Measurements from ENCODE around the gene TEKT5. TPM values are rescaled to one million over a fixed set of nuclear protein-coding genes. Genes with fewer than 3 reads are reported as not detected.

TEKT5 gene
- total and polyA plus RNA-seq, 4 donors: 0.13 to 0.92 TPM; not detected in 2

DNA sequence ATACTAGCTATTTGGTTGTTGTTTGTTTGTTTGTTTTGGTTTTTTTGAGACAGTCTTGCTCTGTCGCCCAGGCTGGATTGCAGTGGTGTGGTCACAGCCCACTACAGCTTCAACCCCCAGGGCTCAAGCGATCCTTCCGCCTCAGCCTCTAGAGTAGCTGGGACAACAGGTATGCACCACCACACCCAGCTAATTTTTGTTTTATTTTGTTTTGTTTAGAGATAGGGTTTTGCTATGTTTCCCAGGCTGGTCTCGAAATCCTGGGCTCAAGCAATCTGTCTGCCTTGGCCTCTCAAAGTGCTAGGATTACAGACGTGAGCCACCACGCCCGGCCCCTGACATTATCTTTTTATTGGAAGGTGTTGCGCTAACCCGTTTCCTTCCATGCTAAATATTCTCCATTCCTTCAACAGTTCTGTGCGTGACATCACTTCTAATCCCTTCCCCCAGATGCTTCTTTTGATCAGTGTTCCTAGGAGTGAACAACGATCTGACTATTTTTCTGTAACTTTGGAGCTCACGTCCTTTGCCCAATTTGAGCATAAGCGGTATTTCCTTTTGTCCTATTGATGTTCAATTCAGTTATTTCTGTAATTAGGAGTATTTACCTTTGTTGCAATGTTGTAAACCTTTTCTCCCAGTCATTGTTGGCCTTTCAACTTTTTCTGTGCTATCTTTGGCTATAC lies 84.1 kb downstream of the TEKT5 start:
- Histone ChIP-seq H3K9ac (ENCODE audit: low read depth in 1 of 2, low read length in 2 of 2) (no peak overlapping the region), H3K9me3 (ENCODE audit: control insufficient read depth in 4 of 4, low read length in 3 of 4) (no peaks in the 10 kb centered on the region), H3K4me1 (ENCODE audit: control insufficient read depth in 4 of 4, insufficient read depth in 4 of 4, low read length in 3 of 4) (no peaks in the 10 kb centered on the region), H3K36me3 (ENCODE audit: control insufficient read depth in 4 of 4, insufficient read depth in 3 of 4, low read depth in 1 of 4, low read length in 3 of 4) (no peaks in the 10 kb centered on the region), H3K27ac (ENCODE audit: low read depth in 1 of 2, low read length in 2 of 2) (peak overlapping the region in 1 of 2 donors; percentile 31), H3K4me3 (ENCODE audit: low read depth in 1 of 3, low read length in 3 of 3) (no peak overlapping the region), H3K27me3 (ENCODE audit: control insufficient read depth in 4 of 4, insufficient read depth in 4 of 4, low read length in 3 of 4) (no peaks in the 10 kb centered on the region)
- TF ChIP-seq NR2F2 (IDR thresholded peaks at IDR 0.05): no peak
- TF ChIP-seq HNF4A (conservative IDR thresholded peaks at IDR 0.05): peak in 1 of 2 donors; percentile 79
- no peak for TF ChIP-seq EGR1 (IDR thresholded peaks at IDR 0.05; ENCODE audit: low read depth in 2 of 2)
- TF ChIP-seq JUND (IDR thresholded peaks at IDR 0.05): no peak
- TF ChIP-seq YY1 (IDR thresholded peaks at IDR 0.05): no peak
- TF ChIP-seq, protein P1, sequence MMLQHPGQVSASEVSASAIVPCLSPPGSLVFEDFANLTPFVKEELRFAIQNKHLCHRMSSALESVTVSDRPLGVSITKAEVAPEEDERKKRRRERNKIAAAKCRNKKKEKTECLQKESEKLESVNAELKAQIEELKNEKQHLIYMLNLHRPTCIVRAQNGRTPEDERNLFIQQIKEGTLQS (IDR thresholded peaks at IDR 0.05): peak; percentile 39
- TF ChIP-seq FOXA2 (IDR thresholded peaks at IDR 0.05): peak; percentile 60
- no peak for TF ChIP-seq HNF4G (IDR thresholded peaks at IDR 0.05)
- TF ChIP-seq, protein P2, sequence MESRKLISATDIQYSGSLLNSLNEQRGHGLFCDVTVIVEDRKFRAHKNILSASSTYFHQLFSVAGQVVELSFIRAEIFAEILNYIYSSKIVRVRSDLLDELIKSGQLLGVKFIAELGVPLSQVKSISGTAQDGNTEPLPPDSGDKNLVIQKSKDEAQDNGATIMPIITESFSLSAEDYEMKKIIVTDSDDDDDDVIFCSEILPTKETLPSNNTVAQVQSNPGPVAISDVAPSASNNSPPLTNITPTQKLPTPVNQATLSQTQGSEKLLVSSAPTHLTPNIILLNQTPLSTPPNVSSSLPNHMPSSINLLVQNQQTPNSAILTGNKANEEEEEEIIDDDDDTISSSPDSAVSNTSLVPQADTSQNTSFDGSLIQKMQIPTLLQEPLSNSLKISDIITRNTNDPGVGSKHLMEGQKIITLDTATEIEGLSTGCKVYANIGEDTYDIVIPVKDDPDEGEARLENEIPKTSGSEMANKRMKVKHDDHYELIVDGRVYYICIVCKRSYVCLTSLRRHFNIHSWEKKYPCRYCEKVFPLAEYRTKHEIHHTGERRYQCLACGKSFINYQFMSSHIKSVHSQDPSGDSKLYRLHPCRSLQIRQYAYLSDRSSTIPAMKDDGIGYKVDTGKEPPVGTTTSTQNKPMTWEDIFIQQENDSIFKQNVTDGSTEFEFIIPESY (IDR thresholded peaks at IDR 0.05): peak; percentile 33
- TF ChIP-seq, protein P3, sequence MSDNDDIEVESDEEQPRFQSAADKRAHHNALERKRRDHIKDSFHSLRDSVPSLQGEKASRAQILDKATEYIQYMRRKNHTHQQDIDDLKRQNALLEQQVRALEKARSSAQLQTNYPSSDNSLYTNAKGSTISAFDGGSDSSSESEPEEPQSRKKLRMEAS (IDR thresholded peaks at IDR 0.05): no peak
- no peak for TF ChIP-seq SP1 (IDR thresholded peaks at IDR 0.05)
- TF ChIP-seq RXRA (IDR thresholded peaks at IDR 0.05): peak in 1 of 2 donors; percentile 50
- no peak for TF ChIP-seq GABPA (IDR thresholded peaks at IDR 0.05 in 1 of 2, conservative IDR thresholded peaks at IDR 0.05 in 1 of 2)
- peak; percentile 20 for TF ChIP-seq FOXA1 (IDR thresholded peaks at IDR 0.05)
- no peak for DNase-seq (ENCODE audit: low spot score)
- WGBS: 80% methylated on average over 13 of the region's 13 CpGs

DNA sequence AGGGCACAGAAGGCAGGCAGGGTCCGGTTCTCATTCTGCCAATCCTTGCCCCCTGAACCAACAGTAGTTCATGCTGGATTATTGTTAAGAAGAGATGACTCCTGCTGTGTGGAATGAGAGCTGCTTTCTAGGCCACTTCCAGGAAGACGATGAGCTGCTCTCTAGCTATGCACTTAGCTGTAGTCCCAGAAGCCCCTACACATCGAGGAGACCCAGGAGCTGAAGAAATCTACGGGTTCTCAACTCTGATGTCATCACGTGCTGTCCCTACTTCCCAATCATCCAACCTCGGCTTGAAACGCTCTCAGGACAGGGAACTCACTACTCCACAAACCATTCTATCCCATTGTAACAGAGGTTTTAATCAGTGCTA lies 85.3 kb downstream of the TEKT5 start:
- Histone ChIP-seq H3K4me1 (ENCODE audit: control insufficient read depth in 4 of 4, insufficient read depth in 4 of 4, low read length in 3 of 4) (no peaks in the 10 kb centered on the region), H3K9ac (ENCODE audit: low read depth in 1 of 2, low read length in 2 of 2) (no peak overlapping the region), H3K27me3 (ENCODE audit: control insufficient read depth in 4 of 4, insufficient read depth in 4 of 4, low read length in 3 of 4) (no peaks in the 10 kb centered on the region), H3K36me3 (ENCODE audit: control insufficient read depth in 4 of 4, insufficient read depth in 3 of 4, low read depth in 1 of 4, low read length in 3 of 4) (no peaks in the 10 kb centered on the region), H3K27ac (ENCODE audit: low read depth in 1 of 2, low read length in 2 of 2) (no peak overlapping the region), H3K9me3 (ENCODE audit: control insufficient read depth in 4 of 4, low read length in 3 of 4) (no peaks in the 10 kb centered on the region), H3K4me3 (ENCODE audit: low read depth in 1 of 3, low read length in 3 of 3) (no peak overlapping the region)
- TF ChIP-seq HNF4G (IDR thresholded peaks at IDR 0.05) (no peak), HNF4A (conservative IDR thresholded peaks at IDR 0.05) (no peak), RAD21 (IDR thresholded peaks at IDR 0.05) (no peak), SP1 (IDR thresholded peaks at IDR 0.05) (no peak), NR2F2 (IDR thresholded peaks at IDR 0.05) (no peak), GABPA (IDR thresholded peaks at IDR 0.05 in 1 of 2, conservative IDR thresholded peaks at IDR 0.05 in 1 of 2) (no peak), YY1 (IDR thresholded peaks at IDR 0.05) (no peak), CTCF (IDR thresholded peaks at IDR 0.05; ENCODE audit: low read depth, low read length, missing input control) (no peak), EGR1 (IDR thresholded peaks at IDR 0.05; ENCODE audit: low read depth in 2 of 2) (no peak), FOXA1 (IDR thresholded peaks at IDR 0.05) (no peak), RXRA (IDR thresholded peaks at IDR 0.05) (no peak)
- TF ChIP-seq, protein P3 (IDR thresholded peaks at IDR 0.05): no peak
- TF ChIP-seq, protein P2 (IDR thresholded peaks at IDR 0.05): no peak
- WGBS: 87% methylated on average over 7 of the region's 7 CpGs
- no peak for DNase-seq (ENCODE audit: low spot score)

Data from liver (tissue), 9 donors.